Esophagus squamous epithelium (tissue), 5 donors: ENCODE measurements around the gene KIAA1217. TPM values are rescaled to one million over a fixed set of nuclear protein-coding genes. Genes with fewer than 3 reads are reported as not detected.

ENCODE experiments used
- DNase-seq: peaks from one replicate; lab custom pipeline; 2025; lab: John Stamatoyannopoulos, UW
- H3K27ac ChIP-seq, 4 donors: fragments of 200-600 bp; sonication (generic); one replicate each; pipeline ENCODE4 v1.5.1; 2016 to 2019; ENCODE audit warnings: mild to moderate bottlenecking in 1 of 4
- H3K27me3 ChIP-seq, 4 donors: fragments of 200-600 bp; sonication (generic); 1 replicate in 3 of 4; 2 replicates in 1 of 4; pipeline versions ENCODE4 v1.5.1 to v1.6.0; 2017 to 2021; ENCODE audit warnings: antibody characterized with exemption in 1 of 4
- H3K36me3 ChIP-seq, 3 donors: fragments of 200-600 bp; sonication (generic); one replicate each; pipeline ENCODE4 v1.5.1; 2016 to 2019
- H3K4me1 ChIP-seq, 3 donors: fragments of 200-600 bp; sonication (generic); one replicate each; pipeline ENCODE4 v1.5.1; 2017 to 2019
- H3K4me3 ChIP-seq, 4 donors: fragments of 200-600 bp; sonication (generic); 1 replicate in 3 of 4; 2 replicates in 1 of 4; pipeline ENCODE4 v1.5.1; 2016 to 2019; ENCODE audit warnings: mild to moderate bottlenecking in 2 of 4, moderate library complexity in 1 of 4
- H3K9me3 ChIP-seq, 3 donors: fragments of 200-600 bp; sonication (generic); one replicate each; pipeline ENCODE4 v1.5.1; 2016 to 2019
- POLR2A ChIP-seq, 4 donors: fragments of 450-650 bp; IDR thresholded peaks; one replicate each; pipeline ENCODE4 v1.6.1; 2017; ENCODE audit warnings: antibody characterized with exemption in 4 of 4, mild to moderate bottlenecking in 4 of 4, moderate library complexity in 3 of 4
- WGBS, 2 donors: methylation state at CpG; one replicate each; pipeline ENCODE4 v1.1.5; 2018; 5-methylcytosine and 5-hydroxymethylcytosine counted together
- intact Hi-C: fragments of 100-400 bp; cut with DNase I; formaldehyde crosslinking; loops from one replicate; pipeline ENCODE4 v1.15.0; 2022
- total RNA-seq, 4 donors: library from RNA; depleted of rRNA; stranded (reverse); fragments of >200 nt; gene quantifications; one replicate each; pipeline ENCODE4 v1.1.0, GENCODE V29; 2016
- TF ChIP-seq, protein P1 (sequence below), 6 experiments: fragments of 450-650 bp in 4 of 6; fragments of 200-600 bp in 2 of 6; sonication (generic) in 2 of 6; IDR thresholded peaks; one replicate each; pipeline ENCODE4 v1.5.1; 2016 to 2019; ENCODE audit warnings: antibody characterized with exemption in 6 of 6, mild to moderate bottlenecking in 4 of 6, moderate library complexity in 4 of 6
- donor health status: DM: yes; HTN: yes; CAD: no.

The KIAA1217 gene
- total RNA-seq, 4 donors from 2014 or later, result 56.2 to 67.6 (median 66.2) TPM

DNA sequence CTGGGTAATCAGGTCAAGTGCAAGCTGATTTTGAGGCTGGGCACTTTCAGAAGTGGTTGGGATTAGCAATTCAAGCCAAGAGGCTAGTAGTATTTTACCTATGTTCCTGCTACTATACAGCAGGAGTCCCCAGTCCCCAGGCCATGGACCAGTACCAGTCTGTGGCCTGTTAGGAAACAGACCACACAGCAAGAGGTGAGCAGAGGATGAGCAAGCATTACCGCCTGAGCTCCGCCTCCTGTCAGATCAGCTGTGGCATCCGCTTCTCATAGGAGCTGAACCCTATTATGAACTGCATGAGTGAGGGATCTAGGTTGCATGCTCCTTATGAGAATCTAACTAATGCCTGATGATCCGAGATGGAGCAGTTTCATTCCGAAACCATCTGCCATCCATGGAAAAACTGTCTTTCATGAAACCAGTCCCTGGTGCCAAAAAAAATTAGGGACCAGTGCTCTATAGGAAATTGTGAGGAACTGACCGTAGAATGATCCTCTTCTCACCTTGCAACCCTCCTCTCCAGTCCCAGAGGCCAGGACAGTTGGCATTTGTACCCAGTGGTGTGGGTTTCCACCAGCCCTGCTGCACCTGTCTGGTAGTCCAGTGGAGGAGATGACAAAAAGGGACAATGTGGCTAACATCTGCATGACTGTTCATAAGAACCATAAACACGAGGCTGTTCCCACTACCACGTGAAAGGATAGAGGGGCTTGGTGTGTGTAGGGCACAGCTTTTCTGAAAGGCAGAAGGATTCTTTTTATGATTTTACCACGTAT is 172.5 kb downstream of the KIAA1217 start:
- intact Hi-C loops, result no loop called here
- 82 to 88% methylated on average over 7 to 8 of the region's 9 CpGs for WGBS, 2 donors
- H3K27ac ChIP-seq, result no peak overlapping the region
- H3K9me3 ChIP-seq, result no peaks in the 10 kb centered on the region
- H3K4me1 ChIP-seq, result peaks cover 14 to 40% (median 17%) of the 10 kb centered on the region in 3 donors
- H3K4me3 ChIP-seq, result no peak overlapping the region
- H3K36me3 ChIP-seq, result peaks cover 0 to 36% (median 0%) of the 10 kb centered on the region in 3 donors
- H3K27me3 ChIP-seq, result no peaks in the 10 kb centered on the region
- TF ChIP-seq POLR2A (IDR thresholded peaks at IDR 0.05), result no peak
- TF ChIP-seq, protein P1, sequence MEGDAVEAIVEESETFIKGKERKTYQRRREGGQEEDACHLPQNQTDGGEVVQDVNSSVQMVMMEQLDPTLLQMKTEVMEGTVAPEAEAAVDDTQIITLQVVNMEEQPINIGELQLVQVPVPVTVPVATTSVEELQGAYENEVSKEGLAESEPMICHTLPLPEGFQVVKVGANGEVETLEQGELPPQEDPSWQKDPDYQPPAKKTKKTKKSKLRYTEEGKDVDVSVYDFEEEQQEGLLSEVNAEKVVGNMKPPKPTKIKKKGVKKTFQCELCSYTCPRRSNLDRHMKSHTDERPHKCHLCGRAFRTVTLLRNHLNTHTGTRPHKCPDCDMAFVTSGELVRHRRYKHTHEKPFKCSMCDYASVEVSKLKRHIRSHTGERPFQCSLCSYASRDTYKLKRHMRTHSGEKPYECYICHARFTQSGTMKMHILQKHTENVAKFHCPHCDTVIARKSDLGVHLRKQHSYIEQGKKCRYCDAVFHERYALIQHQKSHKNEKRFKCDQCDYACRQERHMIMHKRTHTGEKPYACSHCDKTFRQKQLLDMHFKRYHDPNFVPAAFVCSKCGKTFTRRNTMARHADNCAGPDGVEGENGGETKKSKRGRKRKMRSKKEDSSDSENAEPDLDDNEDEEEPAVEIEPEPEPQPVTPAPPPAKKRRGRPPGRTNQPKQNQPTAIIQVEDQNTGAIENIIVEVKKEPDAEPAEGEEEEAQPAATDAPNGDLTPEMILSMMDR (IDR thresholded peaks at IDR 0.05), result no peak
- no peak for DNase-seq

DNA sequence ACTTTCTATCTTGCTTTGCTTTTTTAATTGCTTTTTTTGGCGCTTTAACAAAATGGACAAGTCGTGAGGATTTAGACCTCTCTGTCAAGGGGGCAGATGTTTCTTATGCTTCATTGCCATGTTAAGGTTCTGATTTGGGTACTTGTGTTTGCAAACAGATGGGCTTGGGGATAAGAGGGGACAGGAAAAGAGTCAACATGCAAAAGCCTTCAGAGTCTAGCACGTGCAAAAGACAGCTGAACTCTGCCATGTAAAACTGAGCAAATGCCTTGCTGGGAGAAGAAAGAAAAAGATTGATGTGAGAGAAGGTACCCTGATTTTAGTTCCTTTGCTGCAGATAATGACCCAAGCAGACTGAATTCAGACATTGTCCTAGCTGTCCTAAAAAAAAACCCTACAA is 173.1 kb downstream of the KIAA1217 start:
- DNase-seq, result no peak
- no peak overlapping the region for H3K27ac ChIP-seq
- 55 to 78% methylated on average over 3 of the region's 3 CpGs for WGBS, 2 donors
- H3K4me3 ChIP-seq, result no peak overlapping the region
- peaks cover 0 to 42% (median 0%) of the 10 kb centered on the region in 3 donors for H3K36me3 ChIP-seq
- peaks cover 14 to 38% (median 17%) of the 10 kb centered on the region in 3 donors for H3K4me1 ChIP-seq
- TF ChIP-seq, protein P1 (IDR thresholded peaks at IDR 0.05), result no peak
- no peak for TF ChIP-seq POLR2A (IDR thresholded peaks at IDR 0.05)
- intact Hi-C loops, result no loop called here
- no peaks in the 10 kb centered on the region for H3K27me3 ChIP-seq
- no peaks in the 10 kb centered on the region for H3K9me3 ChIP-seq

DNA sequence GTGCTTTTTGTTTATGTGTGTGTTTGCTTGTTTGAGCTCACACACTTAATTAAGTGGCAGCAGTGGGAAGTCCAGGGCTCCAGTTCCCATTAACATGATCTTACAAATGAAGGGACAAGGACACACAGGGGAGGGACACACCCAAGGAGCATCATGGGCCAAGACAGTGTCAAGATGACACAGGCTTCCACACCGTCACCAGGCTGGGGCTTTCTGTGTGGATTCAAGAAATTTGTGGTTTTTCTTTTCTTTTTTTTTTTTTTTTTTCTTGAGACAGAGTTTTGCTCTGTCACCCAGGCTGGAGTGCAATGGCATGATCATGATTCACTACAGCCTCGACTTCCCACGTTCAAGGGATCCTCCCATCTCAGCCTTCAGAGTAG is 173.6 kb downstream of the KIAA1217 start:
- Histone ChIP-seq H3K4me1 (peaks cover 14 to 34% (median 17%) of the 10 kb centered on the region in 3 donors), H3K27me3 (no peaks in the 10 kb centered on the region), H3K27ac (peak overlapping the region; percentile 69 to 91 (median 82)), H3K36me3 (peaks cover 0 to 47% (median 0%) of the 10 kb centered on the region in 3 donors), H3K9me3 (no peaks in the 10 kb centered on the region), H3K4me3 (no peak overlapping the region)
- intact Hi-C loops, result no loop called here
- 29 to 43% methylated on average over 3 of the region's 3 CpGs for WGBS, 2 donors
- no peak for DNase-seq
- no peak for TF ChIP-seq POLR2A (IDR thresholded peaks at IDR 0.05)
- TF ChIP-seq, protein P1 (IDR thresholded peaks at IDR 0.05), result no peak

DNA sequence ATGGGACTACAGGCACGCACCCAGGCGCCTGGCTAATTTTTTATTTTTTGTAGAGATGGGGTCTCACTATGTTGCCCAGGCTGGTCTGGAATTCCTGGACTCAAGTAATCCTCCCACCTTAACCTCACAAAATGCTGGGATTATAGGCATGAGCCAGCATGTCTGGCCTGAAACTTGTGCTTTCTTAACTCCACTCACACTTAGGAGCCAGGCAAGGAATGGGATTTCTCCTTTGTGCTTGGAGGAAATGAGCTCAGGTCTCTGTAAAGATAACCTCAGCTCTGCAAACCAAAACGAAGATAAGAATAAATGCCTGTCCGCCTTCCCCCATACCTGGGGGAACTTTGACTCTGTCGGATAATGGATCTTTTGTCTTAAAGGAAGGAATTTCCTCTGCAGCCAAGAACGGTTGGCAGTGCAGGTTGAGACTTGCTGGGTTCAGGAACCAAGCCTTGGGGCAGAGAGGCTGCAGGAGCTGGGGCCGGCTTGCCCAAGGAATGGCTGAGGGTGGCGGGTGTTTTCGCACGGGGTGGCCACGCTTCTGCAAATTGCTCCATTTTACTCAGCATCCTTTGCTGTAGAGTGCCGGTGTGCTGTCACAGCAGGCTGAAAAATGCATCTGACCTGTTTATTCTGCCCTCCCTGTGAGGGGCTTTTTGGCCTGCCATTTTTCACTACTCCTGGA is 174.2 kb downstream of the KIAA1217 start:
- Histone ChIP-seq H3K9me3 (no peaks in the 10 kb centered on the region), H3K27ac (peak overlapping the region; percentile 69 to 91 (median 82)), H3K4me1 (peaks cover 14 to 34% (median 17%) of the 10 kb centered on the region in 3 donors), H3K4me3 (peak overlapping the region in 1 of 4 donors; percentile 38), H3K36me3 (peaks cover 0 to 47% (median 0%) of the 10 kb centered on the region in 3 donors), H3K27me3 (no peaks in the 10 kb centered on the region)
- TF ChIP-seq POLR2A (IDR thresholded peaks at IDR 0.05), result no peak
- TF ChIP-seq, protein P1 (IDR thresholded peaks at IDR 0.05), result no peak
- no peak for DNase-seq
- WGBS, 2 donors, result 34 to 39% methylated on average over 9 to 10 of the region's 12 CpGs
- intact Hi-C loops, result no loop called here

DNA sequence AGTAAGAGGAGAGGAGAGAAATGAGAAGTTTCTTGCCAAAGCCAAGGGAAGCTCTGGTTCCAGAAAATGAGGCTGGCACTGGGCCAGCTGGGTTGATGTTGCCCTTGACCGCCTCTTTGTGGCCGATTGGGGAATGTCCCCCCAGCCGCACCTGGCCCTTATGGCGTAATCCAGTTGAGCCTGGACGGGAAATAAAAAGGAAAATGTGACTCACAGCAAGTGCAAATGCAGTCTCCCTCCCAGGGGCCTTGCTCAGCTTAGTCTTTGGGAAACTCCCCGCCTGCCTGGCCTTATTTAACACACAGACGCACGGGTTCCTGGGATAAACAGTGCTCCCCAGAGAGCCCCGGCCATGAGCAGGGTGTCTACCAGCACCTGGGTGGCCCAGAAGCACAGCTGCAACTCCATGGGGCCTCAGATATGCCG is 174.8 kb downstream of the KIAA1217 start:
- Histone ChIP-seq H3K4me3 (peak overlapping the region in 1 of 4 donors; percentile 38), H3K27me3 (no peaks in the 10 kb centered on the region), H3K4me1 (peaks cover 14 to 34% (median 17%) of the 10 kb centered on the region in 3 donors), H3K9me3 (no peaks in the 10 kb centered on the region), H3K36me3 (peaks cover 0 to 47% (median 0%) of the 10 kb centered on the region in 3 donors), H3K27ac (peak overlapping the region; percentile 69 to 91 (median 82))
- intact Hi-C loops, result no loop called here
- 5 to 6% methylated on average over 6 to 10 of the region's 10 CpGs for WGBS, 2 donors
- peak; percentile 24 for DNase-seq
- TF ChIP-seq, protein P1 (IDR thresholded peaks at IDR 0.05), result peak; percentile 12 to 50 (median 34)
- TF ChIP-seq POLR2A (IDR thresholded peaks at IDR 0.05), result no peak
